NCI-H2196 (cell line): Measurements from ENCODE around the gene BIRC5.
A peak's percentile ranks its signal among the peaks of the same experiment; 100 is the strongest.

Experiments used
- DNase-seq: peaks from one replicate; lab custom pipeline; 2025; ENCODE audit not compliant: unreplicated experiment; lab: John Stamatoyannopoulos, UW

BIRC5 gene

DNA sequence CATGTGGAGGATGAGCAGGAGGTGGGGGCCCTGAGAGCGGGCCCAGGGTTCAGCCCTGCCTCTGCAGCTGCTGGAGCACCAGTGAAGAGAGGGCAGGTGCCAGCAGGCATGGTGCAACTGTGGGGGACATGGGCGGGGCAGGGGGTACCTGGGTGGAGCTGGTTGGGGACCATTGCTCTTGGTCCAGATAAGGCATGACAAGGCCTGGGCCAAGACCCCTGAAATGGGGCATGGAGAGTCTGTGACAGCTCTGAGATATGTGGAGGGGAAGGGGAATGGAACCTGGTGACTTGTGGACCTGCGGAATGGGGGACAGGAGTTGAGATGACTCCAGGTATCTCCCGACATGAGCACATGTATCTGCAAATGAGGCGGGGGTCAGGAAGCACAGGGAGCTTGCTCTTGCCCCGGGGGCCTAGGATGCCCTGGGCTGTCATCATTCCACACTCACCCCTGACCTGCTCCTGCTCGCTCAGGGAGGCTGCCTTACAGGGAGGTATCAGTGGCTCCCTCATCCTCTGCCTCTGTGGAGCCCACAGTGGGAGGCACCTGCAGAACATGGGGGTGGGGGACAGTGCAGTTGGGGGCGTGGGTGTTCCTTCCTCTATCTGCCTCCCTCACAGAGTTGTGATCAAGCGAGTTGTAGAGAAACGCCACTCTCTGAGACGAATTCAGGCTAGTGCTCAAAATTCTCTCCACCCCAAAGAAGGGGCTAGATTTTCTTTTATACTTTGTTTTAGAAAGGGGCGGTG lies 57.5 kb downstream of the BIRC5 start:
- DNase-seq, result no peak

DNA sequence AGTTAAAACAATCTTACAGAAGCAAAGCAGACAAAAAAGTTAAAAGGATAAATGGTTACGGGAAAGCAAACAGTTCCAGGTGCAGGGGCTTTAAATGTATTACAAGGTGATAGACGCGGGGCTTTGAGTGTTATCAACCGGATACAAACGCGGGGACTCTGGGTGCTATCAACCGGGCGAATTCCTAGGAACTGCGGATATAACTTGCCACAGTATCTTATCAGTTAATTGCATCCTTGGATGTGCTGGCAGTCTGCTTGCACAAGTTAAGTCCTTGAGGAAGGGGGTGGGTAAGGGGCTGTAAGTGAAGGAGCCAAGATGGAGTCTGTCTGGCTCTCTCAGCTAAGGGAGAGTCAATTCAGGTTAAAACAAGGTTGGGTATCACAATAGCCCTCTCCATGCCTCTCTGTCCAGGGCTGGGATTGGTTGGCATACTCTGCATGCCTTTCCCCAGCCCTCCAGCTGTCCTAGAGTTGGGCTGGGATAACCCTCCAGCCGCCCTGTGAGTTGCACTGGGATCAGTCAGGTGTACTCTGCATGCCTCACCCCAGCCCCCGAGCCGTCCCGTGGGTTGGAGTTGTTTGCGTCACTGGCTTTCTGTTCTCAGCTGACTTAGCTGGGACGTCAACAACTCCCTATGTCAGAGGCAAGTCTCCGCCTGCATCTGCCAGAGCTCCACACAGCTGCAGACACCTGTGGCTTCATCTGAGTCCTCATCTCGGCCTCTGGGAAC lies 58.3 kb downstream of the BIRC5 start:
- DNase-seq, result peak; percentile 59

DNA sequence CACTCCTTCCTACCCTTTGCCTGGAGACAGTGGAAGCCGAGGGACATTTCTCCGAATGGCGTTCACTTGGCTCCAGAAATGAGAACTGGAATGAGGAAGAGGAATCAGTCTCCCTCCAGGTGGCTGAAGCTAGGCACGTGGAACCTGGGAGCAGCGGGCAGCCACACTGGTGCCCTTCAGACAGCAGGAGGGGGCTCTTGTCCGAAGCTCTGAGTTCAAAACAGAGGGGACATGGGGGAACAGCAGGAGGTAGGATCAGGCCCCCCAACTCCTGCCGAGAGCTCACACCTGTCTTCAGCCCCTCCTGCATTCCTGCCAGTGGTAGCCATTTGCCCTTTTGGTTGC lies 58.8 kb downstream of the BIRC5 start:
- DNase-seq, result no peak

DNA sequence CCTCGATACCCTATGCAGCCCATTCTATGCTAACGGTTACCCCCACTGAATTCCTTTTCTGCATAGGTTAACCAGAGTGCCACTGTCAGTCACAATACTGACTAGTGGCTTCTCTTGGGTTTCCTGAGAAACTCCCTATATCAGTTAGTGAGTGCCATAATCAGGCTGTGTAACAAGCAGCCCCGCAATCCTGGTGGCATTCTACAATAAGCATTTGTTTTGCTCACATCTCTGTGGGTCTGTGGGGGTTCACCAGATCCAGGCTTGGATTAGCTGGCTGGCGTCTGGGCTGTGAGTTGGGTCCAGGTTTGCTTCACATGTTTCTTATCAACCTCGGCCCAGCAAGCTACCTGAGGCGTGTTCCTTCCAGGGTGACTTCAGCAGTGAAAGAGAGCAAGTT lies 59.8 kb downstream of the BIRC5 start:
- no peak for DNase-seq
